OCI-LY1 (cell line): ENCODE measurements around the gene CTSV.
"Not testable (repeated sequence)": the region's sequence is repeated elsewhere in the genome, so short reads cannot be mapped to it uniquely, and the experiment has no call there.

ENCODE experiments used
- H2AFZ ChIP-seq: fragments of 200-600 bp; sonication (generic), shearing (Covaris generic); 2 replicates; pipeline ENCODE4 v1.6.0; 2014; ENCODE audit warnings: antibody characterized with exemption, mild to moderate bottlenecking, low read length
- H3F3A ChIP-seq: fragments of 200-600 bp; sonication (generic), shearing (Covaris generic); 2 replicates; pipeline ENCODE4 v1.6.0; 2014; ENCODE audit warnings: mild to moderate bottlenecking, antibody characterized with exemption, low read length, moderate library complexity; ENCODE audit not compliant: insufficient read depth
- H3K27ac ChIP-seq: fragments of 200-600 bp; sonication (generic); 2 replicates; pipeline ENCODE4 v1.5.1; 2014; ENCODE audit warnings: low read length, mixed run types, mild to moderate bottlenecking, low read depth; ENCODE audit not compliant: poor library complexity, severe bottlenecking
- H3K27me3 ChIP-seq: fragments of 200-600 bp; sonication (generic); 2 replicates; pipeline ENCODE4 v1.6.0; 2014; ENCODE audit warnings: antibody characterized with exemption, mild to moderate bottlenecking, low read length, moderate library complexity; ENCODE audit not compliant: insufficient read depth
- H3K36me3 ChIP-seq: fragments of 200-600 bp; sonication (generic); 2 replicates; pipeline ENCODE4 v1.6.1; 2014; ENCODE audit warnings: mild to moderate bottlenecking, antibody characterized with exemption, low read length, moderate library complexity, mixed read lengths; ENCODE audit not compliant: insufficient read depth
- H3K4me1 ChIP-seq: fragments of 200-600 bp; sonication (generic); 2 replicates; pipeline ENCODE4 v1.5.1; 2014; ENCODE audit warnings: mild to moderate bottlenecking, low read length, moderate library complexity; ENCODE audit not compliant: insufficient read depth, severe bottlenecking
- H3K4me2 ChIP-seq: fragments of 200-600 bp; sonication (generic), shearing (Covaris generic); 2 replicates; pipeline ENCODE4 v1.6.1; 2014; ENCODE audit warnings: low read length
- H3K4me3 ChIP-seq: fragments of 200-600 bp; sonication (generic); 2 replicates; pipeline ENCODE4 v1.5.1; 2014; ENCODE audit warnings: low read length, low read depth, mild to moderate bottlenecking, mixed read lengths; ENCODE audit not compliant: poor library complexity, severe bottlenecking
- H3K79me2 ChIP-seq: fragments of 200-600 bp; shearing (Covaris generic); 2 replicates; pipeline ENCODE4 v1.6.1; 2016; ENCODE audit warnings: mixed run types, low read length, mixed read lengths; ENCODE audit not compliant: insufficient read depth
- H3K9ac ChIP-seq: fragments of 200-600 bp; sonication (generic), shearing (Covaris generic); 2 replicates; pipeline ENCODE4 v1.6.1; 2014; ENCODE audit warnings: mild to moderate bottlenecking, low read length, mixed read lengths
- H3K9me2 ChIP-seq: fragments of 200-600 bp; sonication (generic), shearing (Covaris generic); 2 replicates; pipeline ENCODE4 v1.6.1; 2014; ENCODE audit warnings: low read depth, mild to moderate bottlenecking, low read length, mixed read lengths
- H3K9me3 ChIP-seq: fragments of 200-600 bp; shearing (Covaris generic); 2 replicates; pipeline ENCODE4 v1.6.1; 2014; ENCODE audit warnings: low read length, mixed read lengths
- H4K20me1 ChIP-seq: fragments of 200-600 bp; sonication (generic), shearing (Covaris generic); 2 replicates; pipeline ENCODE4 v1.6.0; 2016; ENCODE audit warnings: mild to moderate bottlenecking, low read length; ENCODE audit not compliant: insufficient read depth
- EZH2 ChIP-seq: fragments of 200-600 bp; sonication (generic), shearing (Covaris generic); IDR thresholded peaks from 2 replicates; pipeline ENCODE4 v1.8.0; 2017; ENCODE audit warnings: borderline replicate concordance, mixed run types, mild to moderate bottlenecking, antibody characterized with exemption, low read length, moderate library complexity, mixed read lengths
- TF ChIP-seq, protein P1 (sequence below): fragments of 200-600 bp; sonication (generic), shearing (Covaris generic); IDR thresholded peaks from 2 replicates; pipeline ENCODE4 v1.5.1; 2017; ENCODE audit warnings: mild to moderate bottlenecking, antibody characterized with exemption, low read length, moderate library complexity, mixed read lengths

Gene CTSV

DNA sequence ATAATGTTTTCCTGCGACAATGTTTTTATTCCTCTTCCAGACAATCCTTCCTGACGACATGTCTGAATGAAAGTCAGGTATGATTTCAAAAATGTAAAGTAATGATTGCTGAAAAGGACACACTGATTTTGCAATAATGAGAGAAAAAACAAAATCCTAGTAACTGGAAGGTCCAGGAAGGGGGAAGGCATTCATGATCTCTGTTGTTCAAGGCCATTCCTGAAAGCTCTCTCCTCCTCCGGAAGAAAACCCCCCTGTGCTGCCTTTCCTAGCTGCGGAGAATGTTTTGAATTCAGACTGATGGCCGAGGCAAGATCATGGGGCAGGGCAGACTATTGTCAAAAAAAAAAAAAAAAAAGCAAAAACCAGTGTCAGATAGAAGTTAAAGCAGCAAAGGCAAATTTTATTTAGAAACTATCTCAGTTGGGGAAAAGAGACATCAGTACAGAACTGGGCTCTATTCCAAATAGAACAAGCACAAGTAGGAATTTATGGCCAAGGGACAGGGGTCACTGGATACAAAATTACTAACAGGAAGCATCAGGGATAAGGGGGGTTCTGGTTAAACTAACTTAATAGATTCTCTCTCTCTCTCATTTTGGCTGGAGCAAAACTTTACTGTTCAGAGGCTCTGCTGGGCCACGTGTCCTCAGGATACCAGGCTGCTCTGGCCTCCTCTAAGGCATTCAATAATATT, 36.5 kb upstream of the CTSV start:
- H3F3A ChIP-seq = no peaks in the 10 kb centered on the region

DNA sequence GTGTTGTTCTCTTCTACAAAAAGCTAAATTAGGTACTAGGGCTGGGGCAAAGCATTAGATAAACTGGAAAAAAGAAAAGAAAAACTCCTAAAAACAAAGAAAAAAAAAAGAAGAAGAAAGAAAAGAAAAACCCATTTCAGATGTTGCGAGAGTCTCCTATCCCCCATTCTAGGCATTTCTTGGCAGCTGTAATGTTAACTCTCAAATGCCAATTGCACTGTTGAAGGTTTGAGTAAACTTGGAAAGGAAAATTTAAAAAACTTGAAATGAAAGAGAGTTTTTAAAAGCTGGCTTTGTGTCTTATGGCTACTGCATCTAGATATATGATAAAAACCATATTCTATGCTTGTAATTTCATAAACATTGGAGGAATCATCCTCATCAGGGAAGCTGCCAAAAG, 34.6 kb upstream of the CTSV start:
- TF ChIP-seq, protein P1, sequence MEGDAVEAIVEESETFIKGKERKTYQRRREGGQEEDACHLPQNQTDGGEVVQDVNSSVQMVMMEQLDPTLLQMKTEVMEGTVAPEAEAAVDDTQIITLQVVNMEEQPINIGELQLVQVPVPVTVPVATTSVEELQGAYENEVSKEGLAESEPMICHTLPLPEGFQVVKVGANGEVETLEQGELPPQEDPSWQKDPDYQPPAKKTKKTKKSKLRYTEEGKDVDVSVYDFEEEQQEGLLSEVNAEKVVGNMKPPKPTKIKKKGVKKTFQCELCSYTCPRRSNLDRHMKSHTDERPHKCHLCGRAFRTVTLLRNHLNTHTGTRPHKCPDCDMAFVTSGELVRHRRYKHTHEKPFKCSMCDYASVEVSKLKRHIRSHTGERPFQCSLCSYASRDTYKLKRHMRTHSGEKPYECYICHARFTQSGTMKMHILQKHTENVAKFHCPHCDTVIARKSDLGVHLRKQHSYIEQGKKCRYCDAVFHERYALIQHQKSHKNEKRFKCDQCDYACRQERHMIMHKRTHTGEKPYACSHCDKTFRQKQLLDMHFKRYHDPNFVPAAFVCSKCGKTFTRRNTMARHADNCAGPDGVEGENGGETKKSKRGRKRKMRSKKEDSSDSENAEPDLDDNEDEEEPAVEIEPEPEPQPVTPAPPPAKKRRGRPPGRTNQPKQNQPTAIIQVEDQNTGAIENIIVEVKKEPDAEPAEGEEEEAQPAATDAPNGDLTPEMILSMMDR = no peak
- TF ChIP-seq EZH2 = no peak
- H3K9me3 ChIP-seq = no peaks in the 10 kb centered on the region
- H3K36me3 ChIP-seq = no peaks in the 10 kb centered on the region
- no peaks in the 10 kb centered on the region for H3K4me1 ChIP-seq
- no peaks in the 10 kb centered on the region for H3K79me2 ChIP-seq
- no peak overlapping the region for H3K4me2 ChIP-seq
- no peak overlapping the region for H3K9ac ChIP-seq
- no peaks in the 10 kb centered on the region for H3K9me2 ChIP-seq
- H3K4me3 ChIP-seq = no peak overlapping the region
- no peak overlapping the region for H2AFZ ChIP-seq
- no peaks in the 10 kb centered on the region for H4K20me1 ChIP-seq
- H3K27me3 ChIP-seq = no peaks in the 10 kb centered on the region
- H3K27ac ChIP-seq = no peak overlapping the region
- no peaks in the 10 kb centered on the region for H3F3A ChIP-seq

More for the DNA sequence above, 36.5 kb upstream of the CTSV start:
- no peak overlapping the region for H3K9ac ChIP-seq
- TF ChIP-seq, protein P1 = no peak
- no peak for TF ChIP-seq EZH2
- no peaks in the 10 kb centered on the region for H3K9me3 ChIP-seq
- no peak overlapping the region for H2AFZ ChIP-seq
- H3K9me2 ChIP-seq = no peaks in the 10 kb centered on the region
- H3K4me3 ChIP-seq = no peak overlapping the region
- no peaks in the 10 kb centered on the region for H3K27me3 ChIP-seq
- no peaks in the 10 kb centered on the region for H3K36me3 ChIP-seq
- no peaks in the 10 kb centered on the region for H3K79me2 ChIP-seq
- H4K20me1 ChIP-seq = no peaks in the 10 kb centered on the region
- H3K4me2 ChIP-seq = no peak overlapping the region
- H3K4me1 ChIP-seq = no peaks in the 10 kb centered on the region
- no peak overlapping the region for H3K27ac ChIP-seq

DNA sequence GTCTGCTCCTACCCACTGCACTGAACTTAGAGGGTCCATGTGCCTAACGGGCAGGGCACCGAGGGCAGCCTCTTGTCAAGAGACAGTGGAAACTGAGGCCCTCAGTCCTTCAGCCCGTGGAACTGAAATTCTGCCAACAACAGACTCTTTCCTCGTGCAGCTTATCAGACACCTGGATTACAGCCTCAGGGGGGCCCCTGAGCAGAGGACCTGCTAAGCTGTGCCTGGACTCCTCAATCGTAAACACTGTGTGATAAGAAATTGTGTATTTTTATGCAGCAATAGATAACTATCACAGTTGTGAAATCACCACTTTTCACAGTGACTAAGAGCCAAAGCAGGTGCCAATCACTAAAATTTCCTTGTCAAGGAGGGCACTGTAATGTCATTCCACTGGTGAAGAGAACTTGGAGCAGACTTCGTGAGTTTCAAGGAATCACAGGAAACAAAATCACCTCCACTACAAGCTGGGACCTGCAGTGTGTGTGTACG, 33.4 kb upstream of the CTSV start:
- Histone ChIP-seq H3K4me2 (no peak overlapping the region), H3K9me2 (no peaks in the 10 kb centered on the region), H3K27ac (no peak overlapping the region), H3K4me3 (no peak overlapping the region), H2AFZ (no peak overlapping the region), H3K79me2 (no peaks in the 10 kb centered on the region), H3K4me1 (no peaks in the 10 kb centered on the region), H3F3A (no peaks in the 10 kb centered on the region), H3K36me3 (no peaks in the 10 kb centered on the region), H4K20me1 (no peaks in the 10 kb centered on the region), H3K27me3 (no peaks in the 10 kb centered on the region), H3K9ac (no peak overlapping the region), H3K9me3 (no peaks in the 10 kb centered on the region)
- TF ChIP-seq, protein P1 = no peak
- TF ChIP-seq EZH2 = no peak

DNA sequence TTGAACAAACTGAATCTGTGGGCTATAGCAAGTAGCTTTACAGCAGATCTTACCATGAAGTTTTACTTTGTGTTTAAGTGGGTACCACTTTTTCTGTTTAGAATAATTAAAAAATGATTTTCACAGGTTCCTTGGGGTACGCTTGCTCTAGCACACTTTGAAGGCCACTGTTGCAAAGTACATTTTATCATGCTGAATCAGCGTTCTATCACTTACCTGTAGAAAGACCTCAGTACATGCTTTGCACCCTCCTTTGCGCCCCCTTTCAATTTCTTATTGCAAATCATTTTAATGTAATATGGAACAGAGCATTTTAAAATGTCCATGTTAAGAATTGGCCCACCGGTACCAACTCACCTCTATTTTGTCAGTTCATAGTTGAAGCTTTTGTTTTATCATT, 31.4 kb upstream of the CTSV start:
- not testable (repeated sequence) for H2AFZ ChIP-seq

More for the DNA sequence above, 31.4 kb upstream of the CTSV start:
- H3K4me2 ChIP-seq, H3K27ac ChIP-seq, H4K20me1 ChIP-seq, H3K79me2 ChIP-seq, H3K36me3 ChIP-seq, H3F3A ChIP-seq, H3K4me3 ChIP-seq, H3K9me2 ChIP-seq, H3K9me3 ChIP-seq, H3K9ac ChIP-seq, H3K4me1 ChIP-seq, H3K27me3 ChIP-seq: not testable (repeated sequence)
